Body of pancreas (tissue), 4 donors: Measurements from ENCODE around the gene DHX58. TPM values are rescaled to one million over a fixed set of nuclear protein-coding genes. Genes with fewer than 3 reads are reported as not detected.

ENCODE experiments used
- ATAC-seq: fragments of 150-250 bp; one replicate; pipeline ENCODE4 v1.9.1; 2016
- DNase-seq, 4 donors: peaks; one replicate each; pipeline ENCODE4 v3.0.0-alpha.2; 2019
- H3K27ac ChIP-seq, 4 donors: fragments of 200-600 bp; sonication (generic); 1 replicate in 3 of 4; 2 replicates in 1 of 4; pipeline versions ENCODE4 v1.5.1 to v1.6.1; 2016 to 2019; ENCODE audit warnings: mild to moderate bottlenecking in 1 of 4, mixed read lengths in 1 of 4, moderate library complexity in 1 of 4
- H3K27me3 ChIP-seq, 2 donors: fragments of 200-600 bp; sonication (generic); one replicate each; pipeline ENCODE4 v1.6.0; 2016; ENCODE audit warnings: mild to moderate bottlenecking in 1 of 2
- H3K36me3 ChIP-seq, 2 donors: fragments of 200-600 bp; sonication (generic); replicated peaks in 1 of 2; 2 replicates each; pipeline ENCODE4 v1.5.1; 2016; ENCODE audit warnings: low read depth in 2 of 2; ENCODE audit not compliant: insufficient read depth in 1 of 2
- H3K4me1 ChIP-seq: fragments of 200-600 bp; sonication (generic); one replicate; pipeline ENCODE4 v1.6.0; 2016
- H3K4me3 ChIP-seq, 2 donors: fragments of 200-600 bp; sonication (generic); 1 replicate in 1 of 2; 2 replicates in 1 of 2; pipeline ENCODE4 v1.5.1; 2016 to 2019
- H3K9me3 ChIP-seq, 3 donors: fragments of 200-600 bp; sonication (generic); 1 replicate in 2 of 3; 2 replicates in 1 of 3; pipeline ENCODE4 v1.5.1; 2016
- POLR2A ChIP-seq, 3 donors: fragments of 450-650 bp; IDR thresholded peaks; one replicate each; pipeline ENCODE4 v1.6.1; 2016; ENCODE audit warnings: antibody characterized with exemption in 3 of 3, mild to moderate bottlenecking in 2 of 3
- WGBS, 2 donors: methylation state at CpG; one replicate each; pipeline ENCODE4 v1.1.5; 2017; 5-methylcytosine and 5-hydroxymethylcytosine counted together
- intact Hi-C: fragments of 100-400 bp; cut with DNase I; formaldehyde crosslinking; loops from one replicate; pipeline ENCODE4 v1.15.1; 2023
- total RNA-seq, 2 donors: library from RNA; depleted of rRNA; stranded (reverse); fragments of >200 nt; gene quantifications; one replicate each; pipeline ENCODE4 v1.1.0, GENCODE V29; 2016
- TF ChIP-seq, protein P1 (sequence below), 7 experiments: fragments of 450-650 bp in 4 of 7; fragments of 200-600 bp in 3 of 7; sonication (generic) in 3 of 7; IDR thresholded peaks; one replicate each; pipeline ENCODE4 v1.5.1; 2016 to 2019; ENCODE audit warnings: antibody characterized with exemption in 7 of 7

Gene DHX58
- total RNA-seq, 2 donors from 2014 or later = 5.7 to 19.1 TPM

DNA sequence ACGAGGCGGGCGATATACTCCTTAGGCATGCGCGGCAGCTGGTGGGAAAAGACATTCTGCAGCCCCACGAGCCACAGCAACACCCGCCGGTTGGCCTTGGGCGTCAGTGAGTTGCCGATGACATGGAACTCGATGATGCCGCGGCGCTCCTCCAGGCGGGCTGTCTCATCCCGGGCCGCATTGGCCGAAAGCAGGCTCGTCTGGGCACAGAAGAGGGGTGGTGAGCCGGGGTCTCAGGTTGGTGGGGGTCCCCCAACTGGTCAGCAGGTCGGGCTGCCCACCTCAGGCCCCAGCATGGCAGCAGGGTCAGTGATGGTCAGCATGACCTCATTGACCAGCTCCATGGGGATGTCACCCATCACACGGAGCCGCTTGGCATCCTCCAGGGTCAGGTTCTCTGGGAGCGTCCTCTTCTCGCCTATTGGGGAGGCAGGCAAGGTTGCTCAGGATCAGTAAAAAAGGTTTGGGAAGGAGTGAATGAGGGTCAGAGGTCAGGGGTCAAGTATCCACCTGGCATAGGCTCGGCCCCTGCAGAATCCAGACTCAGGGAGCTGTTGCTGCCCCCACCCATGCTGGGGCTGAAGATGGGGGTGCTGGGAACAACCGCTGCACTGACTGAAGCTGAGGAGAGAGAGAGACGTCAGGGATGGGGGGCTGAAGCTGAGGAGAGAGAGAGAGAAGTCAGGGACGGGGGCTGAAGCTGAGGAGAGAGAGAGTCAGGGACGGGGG is 5.0 kb upstream of the DHX58 start:
- intact Hi-C loops = loop anchor here (5.0 kb wide), 2 partner anchors 90 to 155 kb away; no protein-coding TSS in a partner anchor
- peaks cover 0 to 2% of the 10 kb centered on the region in 2 donors for H3K36me3 ChIP-seq

DNA sequence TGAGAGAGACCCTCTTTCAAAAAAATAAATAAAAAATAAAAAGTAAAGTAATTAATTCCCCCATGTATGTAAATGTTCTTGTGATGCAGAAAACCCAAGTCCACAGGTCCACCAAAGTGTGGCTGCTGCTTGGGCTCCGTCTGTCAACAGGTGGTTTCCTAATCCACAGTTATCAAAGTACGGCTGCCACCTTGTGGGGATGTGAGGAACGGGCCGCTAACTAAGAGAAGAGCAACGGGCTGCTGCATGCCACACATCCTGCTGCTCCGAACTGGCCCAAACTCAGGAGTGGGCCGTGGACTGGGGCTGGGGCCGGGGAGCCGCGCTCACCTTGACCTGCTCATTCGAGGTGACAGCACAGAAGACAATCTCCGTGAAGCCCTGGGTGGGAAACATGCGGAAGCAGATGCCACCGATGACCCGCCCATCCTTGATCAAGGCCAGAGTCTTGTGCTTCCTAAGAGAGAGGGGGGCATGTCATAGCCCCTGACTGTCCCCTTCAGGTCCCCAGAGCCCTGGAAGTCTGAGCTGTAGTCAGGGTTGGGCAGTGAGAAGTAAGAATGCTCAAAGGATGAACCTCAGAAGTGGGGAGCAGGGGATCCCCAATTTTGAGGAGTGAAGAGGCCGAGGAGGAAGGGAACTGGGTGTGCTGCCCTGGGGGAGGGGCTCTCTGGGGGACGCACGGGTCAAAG is 4.3 kb upstream of the DHX58 start:
- Histone ChIP-seq H3K9me3 (no peaks in the 10 kb centered on the region), H3K27me3 (no peaks in the 10 kb centered on the region), H3K4me3 (no peak overlapping the region), H3K36me3 (peaks cover 0 to 2% of the 10 kb centered on the region in 2 donors), H3K4me1 (peaks cover 44% of the 10 kb centered on the region), H3K27ac (peak overlapping the region in 1 of 4 donors; percentile 42)
- ATAC-seq (peak; percentile 61), DNase-seq (peak; percentile 91 to 94 (median 92))
- intact Hi-C loops = loop anchor here (5.0 kb wide), 2 partner anchors 90 to 155 kb away; no protein-coding TSS in a partner anchor
- 23 to 24% methylated on average over 18 of the region's 18 CpGs for WGBS, 2 donors
- no peak for TF ChIP-seq POLR2A (IDR thresholded peaks at IDR 0.05)
- TF ChIP-seq, protein P1, sequence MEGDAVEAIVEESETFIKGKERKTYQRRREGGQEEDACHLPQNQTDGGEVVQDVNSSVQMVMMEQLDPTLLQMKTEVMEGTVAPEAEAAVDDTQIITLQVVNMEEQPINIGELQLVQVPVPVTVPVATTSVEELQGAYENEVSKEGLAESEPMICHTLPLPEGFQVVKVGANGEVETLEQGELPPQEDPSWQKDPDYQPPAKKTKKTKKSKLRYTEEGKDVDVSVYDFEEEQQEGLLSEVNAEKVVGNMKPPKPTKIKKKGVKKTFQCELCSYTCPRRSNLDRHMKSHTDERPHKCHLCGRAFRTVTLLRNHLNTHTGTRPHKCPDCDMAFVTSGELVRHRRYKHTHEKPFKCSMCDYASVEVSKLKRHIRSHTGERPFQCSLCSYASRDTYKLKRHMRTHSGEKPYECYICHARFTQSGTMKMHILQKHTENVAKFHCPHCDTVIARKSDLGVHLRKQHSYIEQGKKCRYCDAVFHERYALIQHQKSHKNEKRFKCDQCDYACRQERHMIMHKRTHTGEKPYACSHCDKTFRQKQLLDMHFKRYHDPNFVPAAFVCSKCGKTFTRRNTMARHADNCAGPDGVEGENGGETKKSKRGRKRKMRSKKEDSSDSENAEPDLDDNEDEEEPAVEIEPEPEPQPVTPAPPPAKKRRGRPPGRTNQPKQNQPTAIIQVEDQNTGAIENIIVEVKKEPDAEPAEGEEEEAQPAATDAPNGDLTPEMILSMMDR (IDR thresholded peaks at IDR 0.05) = peak; percentile 72 to 92 (median 91)

More for the DNA sequence above, 5.0 kb upstream of the DHX58 start:
- Histone ChIP-seq H3K4me1 (peaks cover 49% of the 10 kb centered on the region), H3K4me3 (no peak overlapping the region), H3K27me3 (no peaks in the 10 kb centered on the region), H3K9me3 (no peaks in the 10 kb centered on the region), H3K27ac (no peak overlapping the region)
- 69 to 80% methylated on average over 20 to 23 of the region's 30 CpGs for WGBS, 2 donors
- TF ChIP-seq, protein P1 (IDR thresholded peaks at IDR 0.05) = no peak
- no peak for TF ChIP-seq POLR2A (IDR thresholded peaks at IDR 0.05)
- DNase-seq (no peak), ATAC-seq (no peak)

DNA sequence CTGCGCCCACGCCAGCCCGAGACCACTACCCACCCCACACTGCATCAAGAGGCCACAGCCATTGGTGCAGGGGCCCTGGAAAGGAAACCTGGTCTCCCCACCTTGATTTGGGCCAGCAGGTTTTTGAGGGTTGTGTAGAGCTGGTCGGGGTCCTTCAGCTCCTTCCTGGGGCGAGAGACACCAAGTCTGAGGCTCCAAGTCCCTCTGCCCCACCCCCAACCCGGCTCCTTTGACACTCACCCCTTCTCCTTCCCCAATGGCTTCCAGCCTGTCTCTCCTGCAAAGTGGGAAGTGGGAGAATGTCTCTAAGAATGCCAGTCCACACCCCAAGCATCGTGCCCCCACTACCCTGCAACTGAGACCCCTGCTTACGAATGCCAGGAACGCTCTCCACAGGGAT is 1.6 kb upstream of the DHX58 start:
- 87 to 90% methylated on average over 7 to 8 of the region's 9 CpGs for WGBS, 2 donors

DNA sequence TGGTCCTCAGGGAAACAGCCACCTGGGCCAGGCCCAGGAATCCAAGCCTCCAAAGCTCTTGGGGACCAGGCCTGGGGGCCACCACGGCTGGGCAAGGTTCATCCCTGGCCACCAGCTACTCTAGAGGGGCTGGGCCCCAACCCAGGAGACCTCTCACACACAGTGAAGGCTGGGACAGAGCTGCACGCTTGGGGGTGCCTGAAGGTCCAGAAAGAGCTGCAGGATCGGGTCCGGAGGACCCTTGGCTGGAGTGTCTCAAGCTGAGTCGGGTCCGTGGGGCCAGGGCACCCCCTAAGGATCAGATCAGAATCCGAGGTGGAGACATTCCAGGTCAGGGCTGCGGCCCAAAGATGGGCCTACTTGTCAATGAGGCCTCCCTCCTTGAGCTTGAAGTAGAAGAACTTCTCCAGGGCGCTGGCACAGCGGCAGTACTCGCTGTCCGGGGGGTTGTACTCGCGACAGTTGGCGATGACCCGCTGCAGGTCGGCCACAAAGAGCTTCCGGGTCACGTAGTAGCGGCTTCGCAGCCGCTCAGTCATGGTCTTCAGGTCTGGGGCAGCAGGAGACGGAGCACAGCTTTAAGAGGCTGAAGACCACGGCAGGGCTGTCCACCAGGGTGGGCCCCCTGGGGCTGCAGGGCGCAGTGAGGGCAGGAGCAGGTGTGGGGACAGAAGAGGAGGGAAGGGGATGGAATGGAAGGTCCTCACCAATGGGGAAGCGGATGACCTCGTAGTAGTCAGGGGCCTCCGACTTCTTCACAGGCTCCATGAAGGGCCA is 967 bp upstream of the DHX58 start:
- no peak for TF ChIP-seq POLR2A (IDR thresholded peaks at IDR 0.05)
- TF ChIP-seq, protein P1 (IDR thresholded peaks at IDR 0.05) = no peak
- peaks cover 35% of the 10 kb centered on the region for H3K4me1 ChIP-seq
- WGBS, 2 donors = 85 to 88% methylated on average over 12 to 28 of the region's 28 CpGs
- ATAC-seq = no peak
- no peaks in the 10 kb centered on the region for H3K9me3 ChIP-seq
- peaks cover 0 to 2% of the 10 kb centered on the region in 2 donors for H3K36me3 ChIP-seq
- intact Hi-C loops = loop anchor here (5.0 kb wide), 1 partner anchor 41 kb away; no protein-coding TSS in a partner anchor
- H3K27me3 ChIP-seq = no peaks in the 10 kb centered on the region
- peak overlapping the region; percentile 79 to 90 (median 84) for H3K27ac ChIP-seq
- no peak for DNase-seq
- H3K4me3 ChIP-seq = no peak overlapping the region

More for the DNA sequence above, 1.6 kb upstream of the DHX58 start:
- Histone ChIP-seq H3K4me1 (peaks cover 35% of the 10 kb centered on the region), H3K9me3 (no peaks in the 10 kb centered on the region), H3K4me3 (no peak overlapping the region), H3K27me3 (no peaks in the 10 kb centered on the region), H3K27ac (peak overlapping the region in 1 of 4 donors; percentile 86), H3K36me3 (peaks cover 0 to 2% of the 10 kb centered on the region in 2 donors)
- TF ChIP-seq POLR2A (IDR thresholded peaks at IDR 0.05) = no peak
- TF ChIP-seq, protein P1 (IDR thresholded peaks at IDR 0.05) = no peak
- ATAC-seq = no peak
- DNase-seq = no peak
- intact Hi-C loops = loop anchor here (5.0 kb wide), 1 partner anchor 42 kb away; no protein-coding TSS in a partner anchor
